SK-N-SH (cell line): Measurements from ENCODE around the gene CDK6. TPM values are rescaled to one million over a fixed set of nuclear protein-coding genes. Genes with fewer than 3 reads are reported as not detected.

Experiments used
- CTCF ChIA-PET: fragments of 300-600, 350-600 bp; formaldehyde crosslinking; extraction: SDS; loops from one replicate; lab custom pipeline; 2021; lab: Yijun Ruan, JAX
- POLR2A ChIA-PET: fragments of 350-600 bp; sonication (Branson Sonifier 250); formaldehyde crosslinking; extraction: SDS; loops from one replicate; lab custom pipeline; 2020; ENCODE audit warnings: antibody characterized with exemption, inconsistent platforms; lab: Yijun Ruan, JAX
- DNase-seq: peaks from one replicate; pipeline ENCODE4 v3.0.0; 2012
- H2AFZ ChIP-seq: fragments of 200-600 bp; sonication (generic); 2 replicates; pipeline ENCODE4 v1.8.1; 2016; ENCODE audit warnings: antibody characterized with exemption, mild to moderate bottlenecking, low read depth
- H3F3A ChIP-seq: fragments of 200-600 bp; sonication (generic); replicated peaks from 2 replicates; pipeline ENCODE3; 2016; ENCODE audit warnings: antibody characterized with exemption, mild to moderate bottlenecking; ENCODE audit not compliant: insufficient read depth
- H3K27ac ChIP-seq, 2 experiments: fragments of 200-500 bp in 1 of 2; fragments of 200-600 bp in 1 of 2; sonication (Bioruptor generic) in 1 of 2; sonication (generic), shearing (Covaris generic) in 1 of 2; 2 replicates each; pipeline versions ENCODE4 v1.5.1 to v1.6.1; 2014 to 2016; ENCODE audit warnings: low read depth in 2 of 2, inconsistent platforms in 1 of 2, low read length in 1 of 2, mild to moderate bottlenecking in 1 of 2, mixed read lengths in 1 of 2
- H3K27me3 ChIP-seq: fragments of 200-600 bp; sonication (generic), shearing (Covaris generic); 2 replicates; pipeline ENCODE4 v1.6.1; 2016; ENCODE audit warnings: mixed run types; ENCODE audit not compliant: insufficient read depth
- H3K36me3 ChIP-seq, 2 experiments: fragments of 200-500 bp in 1 of 2; fragments of 200-600 bp in 1 of 2; sonication (Bioruptor generic) in 1 of 2; sonication (generic) in 1 of 2; replicated peaks in 1 of 2; 2 replicates each; pipeline versions ENCODE3 to v1.5.1; 2014 to 2016; ENCODE audit warnings: low read length in 1 of 2, mild to moderate bottlenecking in 1 of 2; ENCODE audit not compliant: insufficient read depth in 2 of 2, control insufficient read depth in 1 of 2
- H3K4me1 ChIP-seq, 2 experiments: fragments of 200-500 bp in 1 of 2; fragments of 200-600 bp in 1 of 2; sonication (Bioruptor generic) in 1 of 2; sonication (generic), shearing (Covaris generic) in 1 of 2; 2 replicates each; pipeline versions ENCODE4 v1.5.1 to v1.6.1; 2014 to 2016; ENCODE audit warnings: low read depth in 1 of 2, low read length in 1 of 2, mixed run types in 1 of 2; ENCODE audit not compliant: insufficient read depth in 2 of 2, control insufficient read depth in 1 of 2
- H3K4me2 ChIP-seq: fragments of 200-600 bp; sonication (generic), shearing (Covaris generic); 2 replicates; pipeline ENCODE4 v1.6.1; 2017; ENCODE audit warnings: mixed run types
- H3K4me3 ChIP-seq, 2 experiments: fragments of 200-500 bp in 1 of 2; fragments of 200-600 bp in 1 of 2; sonication (Bioruptor generic) in 1 of 2; sonication (generic), shearing (Covaris generic) in 1 of 2; 2 replicates each; pipeline versions ENCODE4 v1.5.1 to v1.8.1; 2014 to 2016; ENCODE audit warnings: low read depth in 2 of 2, inconsistent platforms in 1 of 2, low read length in 1 of 2, mild to moderate bottlenecking in 1 of 2, mixed read lengths in 1 of 2, moderate library complexity in 1 of 2
- H3K79me2 ChIP-seq: fragments of 200-600 bp; sonication (generic); 2 replicates; pipeline ENCODE4 v1.8.1; 2017; ENCODE audit warnings: mild to moderate bottlenecking; ENCODE audit not compliant: insufficient read depth
- H3K9ac ChIP-seq: fragments of 200-600 bp; sonication (generic); 2 replicates; pipeline ENCODE4 v1.6.1; 2017; ENCODE audit warnings: mixed run types
- H3K9me2 ChIP-seq: fragments of 200-600 bp; sonication (generic); 2 replicates; pipeline ENCODE4 v1.6.1; 2017; ENCODE audit warnings: mixed run types
- H3K9me3 ChIP-seq: fragments of 200-600 bp; sonication (generic); 2 replicates; pipeline ENCODE4 v1.6.1; 2017; ENCODE audit warnings: mixed run types, mild to moderate bottlenecking, moderate library complexity
- H4K20me1 ChIP-seq: fragments of 200-600 bp; sonication (generic); 2 replicates; pipeline ENCODE4 v1.6.1; 2017; ENCODE audit warnings: mild to moderate bottlenecking, mixed run types; ENCODE audit not compliant: insufficient read depth
- CHD2 ChIP-seq: fragments of 150-350 bp; IDR thresholded peaks from 2 replicates; pipeline ENCODE4 v1.6.1; 2018; ENCODE audit warnings: low read length; ENCODE audit not compliant: partially characterized antibody
- EP300 ChIP-seq, 2 experiments: IDR thresholded peaks; 2 replicates each; pipeline versions ENCODE4 v1.4.0 to v1.6.1; 2012; ENCODE audit warnings: borderline replicate concordance in 1 of 2, low read depth in 1 of 2, low read length in 1 of 2
- EZH2phosphoT487 ChIP-seq: fragments of 200-600 bp; sonication (generic); IDR thresholded peaks from 2 replicates; pipeline ENCODE4 v1.6.1; 2017; ENCODE audit warnings: low read depth, mixed run types, mild to moderate bottlenecking, antibody characterized with exemption, moderate library complexity, borderline replicate concordance
- FOSL2 ChIP-seq: IDR thresholded peaks from 2 replicates; pipeline ENCODE4 v1.4.0; 2012; ENCODE audit warnings: low read depth, mild to moderate bottlenecking, moderate library complexity, borderline replicate concordance
- FOXJ3 ChIP-seq: sonication (generic); formaldehyde crosslinking; IDR thresholded peaks from 2 replicates; pipeline ENCODE4 v1.5.1; 2020; ENCODE audit warnings: mild to moderate bottlenecking, missing genetic modification reagents
- GATA2 ChIP-seq: sonication (generic); formaldehyde crosslinking; IDR thresholded peaks from 2 replicates; pipeline ENCODE4 v1.5.0; 2020; ENCODE audit warnings: mild to moderate bottlenecking, missing genetic modification reagents
- JUND ChIP-seq: IDR thresholded peaks from 2 replicates; pipeline ENCODE4 v1.4.0; 2012
- MAX ChIP-seq: IDR thresholded peaks from 2 replicates; pipeline ENCODE4 v1.4.0; 2012; ENCODE audit warnings: low read depth
- MEF2A ChIP-seq: IDR thresholded peaks from 2 replicates; pipeline ENCODE4 v1.4.0; 2012; ENCODE audit warnings: low read depth, borderline replicate concordance
- MXI1 ChIP-seq: IDR thresholded peaks from 2 replicates; pipeline ENCODE4 v1.6.1; 2012; ENCODE audit warnings: mild to moderate bottlenecking, low read depth, low read length, improper control_type of control experiment
- NFIC ChIP-seq: IDR thresholded peaks from 2 replicates; pipeline ENCODE4 v1.4.0; 2012; ENCODE audit warnings: borderline replicate concordance
- NRF1 ChIP-seq: IDR thresholded peaks from 2 replicates; pipeline ENCODE4 v1.6.1; 2012; ENCODE audit warnings: low read depth, mild to moderate bottlenecking, low read length
- PBX3 ChIP-seq: IDR thresholded peaks from 2 replicates; pipeline ENCODE4; 2012
- REST ChIP-seq: IDR thresholded peaks from 2 replicates; pipeline ENCODE4 v1.6.1; 2012; ENCODE audit warnings: mild to moderate bottlenecking, low read depth, low read length, moderate library complexity
- RFX5 ChIP-seq: IDR thresholded peaks from 2 replicates; pipeline ENCODE4 v1.6.1; 2012; ENCODE audit warnings: mild to moderate bottlenecking, improper control_type of control experiment, low read length
- SIN3A ChIP-seq: IDR thresholded peaks from 2 replicates; pipeline ENCODE4 v1.6.1; 2012; ENCODE audit warnings: low read depth, mild to moderate bottlenecking, low read length, moderate library complexity, borderline replicate concordance
- TAF1 ChIP-seq: IDR thresholded peaks from 2 replicates; pipeline ENCODE4 v1.6.1; 2012; ENCODE audit warnings: low read depth, mild to moderate bottlenecking, low read length, moderate library complexity, borderline replicate concordance
- TCF12 ChIP-seq: IDR thresholded peaks from 2 replicates; pipeline ENCODE4 v1.4.0; 2012
- WGBS: methylation state at CpG from one replicate; pipeline ENCODE4 v1.1.6; 2017; ENCODE audit warnings: low lambda C conversion rate; 5-methylcytosine and 5-hydroxymethylcytosine counted together
- polyA plus RNA-seq, 3 experiments: library from polyadenylated mRNA; depleted of rRNA; stranded (reverse); fragments of >200 nt; gene quantifications; 2 replicates each; pipeline ENCODE4 v1.2.3, GENCODE V29; 2012

CDK6 gene
- polyA plus RNA-seq, 1 of the 3 experiments (the other 2 are of a cell fraction), result 30.3 TPM

- TF ChIP-seq JUND (peak; percentile 20; the same call in 1 of the 2 replicates), FOSL2 (peak; percentile 52; the same call in 1 of the 2 replicates), TCF12 (peak; percentile 92)
Measured at GRCh38 chr7:92727755-92728154, 108.6 kb downstream of the CDK6 start (continued).

DNA sequence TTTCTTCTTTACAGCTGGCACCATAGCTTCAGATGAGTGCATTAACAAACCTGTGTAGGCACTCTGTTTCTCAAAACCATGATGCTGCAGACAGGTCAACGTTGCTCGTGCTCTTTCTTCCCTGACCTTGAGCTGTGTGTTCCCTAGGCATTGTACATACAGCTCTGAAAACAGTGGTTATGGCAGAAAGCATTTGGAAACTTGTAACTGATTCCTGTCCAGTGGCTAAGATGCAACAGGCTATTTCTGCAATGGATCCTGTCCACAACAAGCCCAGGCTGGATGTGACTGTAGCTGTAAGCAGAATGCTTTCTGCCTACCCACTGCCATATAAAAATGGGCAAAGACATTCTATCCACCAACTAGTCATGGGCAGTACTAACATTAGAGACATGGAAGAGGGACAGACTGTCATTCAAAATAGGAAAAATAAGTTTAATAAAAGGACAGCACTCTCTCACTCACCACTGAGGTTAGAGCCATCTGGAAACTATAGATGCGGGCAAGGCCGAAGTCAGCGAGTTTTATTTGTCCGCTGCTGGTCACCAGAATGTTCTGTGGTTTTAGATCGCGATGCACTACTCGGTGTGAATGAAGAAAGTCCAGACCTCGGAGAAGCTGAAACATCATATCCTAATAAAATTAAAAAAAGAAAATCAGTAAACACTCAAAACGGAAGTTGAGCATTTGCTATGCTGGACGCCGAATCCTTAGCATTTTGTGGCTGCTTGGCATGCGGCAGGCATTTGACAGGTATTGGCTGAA lies 111.0 kb downstream of the CDK6 start:
- no peak overlapping the region for H3K4me2 ChIP-seq
- no peaks in the 10 kb centered on the region for H4K20me1 ChIP-seq
- DNase-seq, result no peak
- POLR2A ChIA-PET, result interaction anchor here (1.2 kb wide), 1 partner anchor 107 kb away, joined by 3 read pairs; no protein-coding TSS in a partner anchor
- peaks cover 34 to 52% of the 10 kb centered on the region in 2 experiments for H3K36me3 ChIP-seq
- H3K4me3 ChIP-seq, result no peak overlapping the region
- peaks cover 99% of the 10 kb centered on the region for H3K79me2 ChIP-seq
- no peak for TF ChIP-seq EP300 (IDR thresholded peaks at IDR 0.05; ENCODE audit: borderline replicate concordance in 1 of 2, low read depth in 1 of 2, low read length in 1 of 2)
- TF ChIP-seq CHD2, result no peak
- TF ChIP-seq MXI1, result no peak
- no peak for TF ChIP-seq PBX3
- TF ChIP-seq TAF1, result no peak
- TF ChIP-seq SIN3A, result no peak
- TF ChIP-seq JUND, result no peak
- TF ChIP-seq NRF1, result no peak
- no peak for TF ChIP-seq MAX
- TF ChIP-seq MEF2A, result no peak
- TF ChIP-seq EZH2phosphoT487, result no peak
- TF ChIP-seq NFIC, result no peak
- TF ChIP-seq FOSL2, result no peak
- TF ChIP-seq GATA2, result no peak
- TF ChIP-seq RFX5, result no peak
- TF ChIP-seq REST, result no peak
- TF ChIP-seq FOXJ3, result no peak
- no peak overlapping the region for H3K9ac ChIP-seq
- H3F3A ChIP-seq, result peaks cover 40% of the 10 kb centered on the region
- H3K27ac ChIP-seq, result peak overlapping the region; percentile 9 to 29; a peak in 3 of 4 replicates
- H3K27me3 ChIP-seq, result no peaks in the 10 kb centered on the region
- 94% methylated on average over 14 of the region's 14 CpGs for WGBS
- H3K4me1 ChIP-seq, result peaks cover 12 to 38% of the 10 kb centered on the region in 2 experiments
- no peak overlapping the region for H2AFZ ChIP-seq
- CTCF ChIA-PET, result interaction anchor here (1.9 kb wide), 1 partner anchor 10 kb away, joined by 5 read pairs; no protein-coding TSS in a partner anchor
- no peaks in the 10 kb centered on the region for H3K9me3 ChIP-seq
- H3K9me2 ChIP-seq, result no peaks in the 10 kb centered on the region
